Islet of Langerhans (tissue), 1 donor: Measurements from ENCODE around the gene LAMB4.

Experiments
- FAIRE-seq: peaks from one replicate; lab custom pipeline; 2011; peaks lifted over from hg19 to GRCh38; lab: Jason Lieb, UNC

Gene LAMB4

DNA sequence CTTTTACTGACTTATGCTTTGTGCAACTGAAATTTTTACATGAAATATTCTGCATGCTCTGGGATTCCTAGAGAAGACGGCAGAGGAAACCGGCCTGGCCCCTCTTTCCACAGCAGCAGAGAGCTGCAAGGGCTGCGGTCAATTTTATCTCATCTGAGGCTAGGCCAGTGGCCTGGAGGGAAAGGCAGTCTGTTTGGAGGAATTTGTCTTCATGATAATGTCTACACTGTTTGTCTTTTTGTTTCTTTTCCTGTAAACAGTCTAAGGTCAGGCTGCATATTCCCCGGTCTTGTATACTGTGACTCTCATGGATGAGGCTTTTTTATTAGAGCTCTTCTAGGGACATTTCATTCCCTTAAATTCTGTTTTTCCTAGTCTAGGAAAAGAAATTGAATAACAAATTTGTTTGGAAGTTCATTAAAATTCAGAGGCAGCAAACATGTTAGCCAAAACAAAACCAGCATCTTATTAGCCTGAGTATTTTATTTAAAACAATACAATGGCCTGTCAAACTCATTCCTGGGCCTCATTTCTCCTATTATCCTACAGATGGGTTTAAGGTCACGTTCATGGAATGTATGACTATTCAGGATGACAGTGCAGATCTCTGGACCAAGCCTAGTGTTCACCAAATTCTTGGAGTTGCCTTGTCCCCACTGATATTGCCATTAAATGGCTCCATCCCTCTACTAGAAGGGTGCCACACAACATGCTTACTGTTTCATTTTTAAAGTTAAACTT is 26.4 kb downstream of the LAMB4 start:
- FAIRE-seq: no peak

DNA sequence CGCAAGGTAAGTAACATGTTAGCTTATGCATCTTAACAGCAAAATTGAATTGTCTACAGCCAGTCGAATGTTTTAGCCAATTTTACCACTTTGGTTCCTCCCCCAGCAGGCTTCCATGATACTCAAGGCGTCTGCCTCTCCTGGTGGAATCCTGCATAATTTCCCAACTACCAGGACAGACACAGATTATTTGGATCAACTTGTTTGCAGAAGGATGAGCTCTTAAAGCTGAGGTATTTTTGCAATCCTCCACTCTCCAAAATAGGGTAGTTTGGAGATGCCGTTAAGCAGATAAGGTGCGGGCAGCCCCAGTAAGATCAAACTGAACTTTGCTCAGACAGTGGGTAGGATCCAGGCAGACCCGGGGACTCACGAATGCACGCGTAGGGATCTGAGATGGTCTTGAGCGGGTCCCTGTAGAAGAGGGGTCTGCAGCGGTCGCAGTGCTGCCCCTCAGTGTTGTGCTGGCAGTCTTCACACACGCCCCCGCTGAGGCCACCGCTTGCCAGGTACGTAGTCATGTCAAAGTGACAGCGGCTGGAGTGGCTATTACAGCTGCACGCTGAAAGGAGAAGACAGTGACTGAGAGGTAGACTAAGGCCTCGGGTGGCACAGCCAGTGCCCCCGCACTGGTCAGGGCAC is 27.4 kb downstream of the LAMB4 start:
- FAIRE-seq: no peak

DNA sequence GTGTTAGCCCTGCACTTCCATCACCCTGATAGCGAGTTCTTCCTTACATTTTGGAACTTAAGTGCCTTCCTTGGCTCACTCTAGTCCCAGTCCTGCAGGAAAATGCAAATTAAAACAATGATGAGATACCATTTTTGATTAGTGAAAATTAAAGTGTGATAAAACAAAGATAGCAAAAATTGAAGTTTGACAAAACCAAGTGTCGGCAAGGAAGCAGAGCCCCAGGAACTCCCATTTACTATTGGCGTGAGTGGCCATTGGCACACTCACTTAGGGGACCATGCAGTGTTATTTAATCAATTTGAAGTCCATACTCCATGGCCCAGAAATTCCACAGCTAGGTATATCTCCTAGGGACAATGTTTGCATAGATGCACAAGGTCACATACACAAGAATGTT is 28.4 kb downstream of the LAMB4 start:
- no peak for FAIRE-seq

- FAIRE-seq: no peak
Measured at GRCh38 chr7:108099713-108100112, 30.4 kb downstream of the LAMB4 start.

GRCh38 chr7:108097703-108098102 is 32.5 kb downstream of the LAMB4 start:
- no peak for FAIRE-seq

DNA sequence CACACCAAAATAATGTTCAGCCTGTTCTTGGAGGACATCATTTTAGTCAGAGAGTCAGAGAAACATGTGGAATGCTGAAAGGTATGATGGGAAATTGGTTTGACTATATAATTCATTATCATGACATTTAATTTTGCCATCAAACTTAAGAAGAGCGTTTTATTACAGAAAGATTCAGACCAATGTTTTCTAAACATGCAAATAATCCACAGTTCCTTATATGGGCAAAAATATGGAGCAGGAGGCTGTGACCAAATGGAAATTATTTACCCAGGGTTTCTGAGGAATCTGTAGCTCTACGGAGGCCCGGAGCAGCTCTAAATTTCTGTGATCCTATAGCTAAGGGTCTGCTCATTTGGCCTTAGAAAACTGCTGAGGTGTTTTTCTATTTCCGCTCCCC is 33.2 kb downstream of the LAMB4 start:
- no peak for FAIRE-seq

DNA sequence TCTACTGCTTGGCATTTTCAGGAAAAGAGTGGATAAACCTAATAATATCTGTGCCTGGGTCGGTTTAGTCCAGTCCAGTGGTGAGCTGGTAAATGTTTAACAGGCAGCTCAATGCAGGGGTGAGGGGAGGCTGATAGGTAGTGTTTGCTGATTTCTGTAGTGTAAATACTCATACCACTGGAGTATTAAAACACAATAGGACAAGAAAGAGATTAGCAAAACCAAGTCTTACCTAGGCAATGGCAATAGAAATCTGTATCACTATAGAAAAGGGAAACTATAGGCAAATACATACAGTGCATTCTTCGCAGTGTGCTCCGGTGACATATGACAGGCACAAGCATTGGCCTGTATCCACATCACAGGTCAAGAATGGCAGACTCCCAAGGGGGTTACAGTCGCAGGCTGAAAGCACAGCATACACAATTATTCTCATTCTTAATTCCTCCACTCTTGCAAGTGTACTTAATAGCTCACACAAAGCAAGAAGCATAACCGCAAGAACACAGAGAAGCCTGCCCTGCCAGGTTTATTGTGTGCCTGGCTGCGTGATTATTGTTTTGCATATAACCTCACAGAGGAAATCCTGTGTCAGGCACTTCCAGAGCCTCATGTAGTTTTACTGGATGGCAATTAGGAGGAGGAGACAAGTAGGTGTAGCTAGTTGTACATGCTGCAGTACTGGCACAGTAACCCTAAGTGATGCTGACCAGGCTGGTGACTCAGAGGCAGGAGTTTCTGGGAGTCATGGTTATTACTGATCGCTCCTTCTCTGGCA is 35.0 kb downstream of the LAMB4 start:
- FAIRE-seq: peak; percentile 33

GRCh38 chr7:108094346-108094745 is 35.8 kb downstream of the LAMB4 start:
- FAIRE-seq: no peak

DNA sequence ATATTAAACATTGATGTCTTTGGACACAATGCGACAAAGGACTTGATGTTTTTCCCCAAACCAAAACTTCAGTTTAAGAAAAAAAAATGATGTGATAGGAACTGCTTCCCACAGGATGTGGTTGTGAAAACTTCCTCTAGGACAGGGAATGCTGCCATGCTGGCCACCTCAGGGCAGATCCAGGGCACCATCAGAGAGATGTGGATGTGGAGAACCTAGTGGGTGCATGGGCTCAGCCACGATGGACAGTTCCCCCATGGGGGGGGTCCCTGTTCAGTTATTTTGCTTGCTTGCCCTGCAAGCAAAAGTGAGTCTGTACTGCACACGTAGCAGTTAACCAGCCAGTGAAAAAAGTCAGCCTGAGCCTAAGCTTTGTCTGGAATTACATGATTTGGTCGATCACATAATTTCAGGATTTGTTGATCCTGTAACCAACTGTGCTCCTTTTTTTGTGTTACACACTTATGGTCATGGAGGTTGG is 36.3 kb downstream of the LAMB4 start:
- no peak for FAIRE-seq

DNA sequence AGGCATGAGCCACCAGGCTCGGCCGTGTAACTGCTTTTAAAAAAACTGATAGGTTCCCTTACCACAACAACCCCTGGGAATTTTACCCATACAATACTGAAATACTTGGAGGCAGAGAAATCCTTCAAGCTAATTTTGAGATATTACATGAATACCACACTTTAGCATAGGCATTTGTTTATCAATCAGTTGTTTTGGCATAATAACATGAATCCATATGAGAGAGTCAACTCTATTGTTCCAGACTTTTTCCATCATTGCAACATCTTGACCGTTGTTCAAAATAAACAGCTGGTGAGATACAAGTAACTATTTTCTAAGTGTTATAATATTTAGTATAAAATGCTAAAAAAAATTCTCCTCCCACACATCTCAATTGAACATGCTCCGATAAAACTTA is 36.8 kb downstream of the LAMB4 start:
- FAIRE-seq: no peak

DNA sequence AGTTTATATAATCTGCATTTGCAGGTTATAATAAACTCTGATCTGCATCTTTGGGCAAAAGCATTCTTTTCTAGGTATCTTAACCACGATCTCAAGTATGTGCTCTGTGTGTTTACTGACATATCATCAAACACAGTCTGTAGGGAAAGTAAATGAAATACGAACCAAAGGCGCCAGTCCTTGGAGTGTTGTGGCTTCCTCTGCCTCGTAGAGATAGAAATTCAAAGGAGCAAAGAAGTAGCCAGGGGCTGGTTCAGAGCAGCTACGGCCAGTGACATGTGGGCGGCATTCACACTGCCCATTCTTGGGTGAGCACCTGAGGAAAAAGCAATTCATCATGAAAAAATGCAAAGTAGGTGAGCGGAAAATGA is 38.7 kb downstream of the LAMB4 start:
- no peak for FAIRE-seq

- no peak for FAIRE-seq
Measured at GRCh38 chr7:108090791-108091460, 39.2 kb downstream of the LAMB4 start.

- no peak for FAIRE-seq
Measured at GRCh38 chr7:108089381-108089780, 40.8 kb downstream of the LAMB4 start.

DNA sequence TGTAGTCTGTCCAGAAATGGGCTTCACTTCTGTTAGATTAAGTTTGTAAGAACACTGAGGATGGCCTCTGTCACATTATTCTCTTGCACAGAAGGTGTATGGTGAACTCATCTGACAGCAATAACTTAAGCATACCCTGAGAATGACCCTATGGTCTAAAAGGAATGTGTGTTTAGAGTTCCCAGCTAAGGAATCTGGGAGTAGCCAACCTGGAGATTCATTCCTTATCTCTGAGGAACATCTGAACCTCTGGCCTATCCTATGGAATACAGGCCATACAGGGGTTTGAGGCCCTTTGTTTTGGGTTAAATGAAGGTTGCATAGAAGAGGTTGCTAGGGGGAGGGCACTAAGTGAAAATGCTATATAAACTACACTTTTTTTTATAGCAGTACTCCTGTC is 41.4 kb downstream of the LAMB4 start:
- FAIRE-seq: no peak

- no peak for FAIRE-seq
Measured at GRCh38 chr7:108087778-108088177, 42.4 kb downstream of the LAMB4 start.

DNA sequence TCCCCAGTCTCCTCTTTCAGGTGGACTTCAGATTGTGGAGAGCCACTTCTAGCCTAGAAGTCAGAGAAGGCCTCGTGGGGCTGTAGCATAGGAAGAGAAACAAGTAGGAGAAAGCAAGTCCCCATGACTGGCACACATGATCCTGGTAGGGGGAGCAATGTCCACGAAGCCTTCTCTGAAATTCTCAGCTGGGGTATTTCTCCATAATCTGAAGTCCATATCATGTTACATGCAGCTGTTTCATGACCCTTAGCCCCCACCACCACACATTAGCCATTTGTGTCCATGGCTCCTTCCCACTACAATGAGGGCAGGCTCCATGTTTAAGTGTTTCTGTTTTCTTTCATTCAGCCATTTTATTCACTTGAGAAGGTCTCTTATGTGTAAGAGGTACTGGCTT is 43.2 kb downstream of the LAMB4 start:
- no peak for FAIRE-seq

- no peak for FAIRE-seq
Measured at GRCh38 chr7:108086546-108086945, 43.6 kb downstream of the LAMB4 start.

GRCh38 chr7:108083980-108084379 is 46.2 kb downstream of the LAMB4 start:
- FAIRE-seq: no peak

DNA sequence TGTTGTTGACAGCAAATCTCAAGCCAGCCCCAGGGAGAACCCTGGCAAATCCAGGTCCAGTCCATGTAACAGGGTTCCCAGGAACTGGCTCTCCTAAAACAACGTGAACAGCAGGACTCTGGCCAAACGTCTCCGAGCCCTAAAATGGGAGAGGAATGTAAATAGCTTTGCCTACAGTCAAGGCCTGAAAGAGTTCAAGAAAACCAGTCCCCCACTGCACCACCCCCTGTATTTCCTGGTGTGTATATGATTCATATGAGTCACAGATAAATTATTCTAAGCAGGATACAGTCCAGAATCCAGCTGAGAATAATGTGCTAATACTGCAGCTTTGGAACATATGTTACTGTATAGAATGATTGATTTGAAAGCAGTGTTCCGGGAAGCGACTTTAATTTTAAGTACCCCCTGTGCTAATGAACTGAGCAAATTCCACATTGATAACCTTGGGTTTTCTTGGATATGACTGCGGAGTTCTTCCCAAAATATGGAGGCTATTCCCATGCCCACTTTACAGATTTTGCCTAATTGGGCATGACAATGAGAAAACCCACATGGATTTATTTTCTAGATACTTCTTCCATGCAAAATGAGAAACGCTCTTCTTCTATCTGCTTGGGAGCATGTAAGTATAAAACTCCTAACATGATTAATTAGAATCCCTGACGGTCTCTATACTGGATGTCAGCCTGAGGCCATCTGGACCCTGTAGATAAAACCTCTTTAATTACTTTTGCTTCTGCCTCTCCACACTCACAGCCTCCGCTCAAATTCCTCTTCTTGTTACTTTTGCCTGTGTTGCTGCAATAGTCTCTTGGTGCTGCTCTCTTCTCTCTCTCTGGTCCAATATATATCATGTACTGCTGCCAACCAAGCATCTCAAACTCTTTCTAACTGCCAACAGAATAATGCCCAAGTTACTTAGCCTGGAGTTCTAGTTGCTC is 50.2 kb downstream of the LAMB4 start:
- no peak for FAIRE-seq

- no peak for FAIRE-seq
Measured at GRCh38 chr7:108079276-108079647, 50.9 kb downstream of the LAMB4 start.

- FAIRE-seq: no peak
Measured at GRCh38 chr7:108078691-108079090, 51.5 kb downstream of the LAMB4 start.

DNA sequence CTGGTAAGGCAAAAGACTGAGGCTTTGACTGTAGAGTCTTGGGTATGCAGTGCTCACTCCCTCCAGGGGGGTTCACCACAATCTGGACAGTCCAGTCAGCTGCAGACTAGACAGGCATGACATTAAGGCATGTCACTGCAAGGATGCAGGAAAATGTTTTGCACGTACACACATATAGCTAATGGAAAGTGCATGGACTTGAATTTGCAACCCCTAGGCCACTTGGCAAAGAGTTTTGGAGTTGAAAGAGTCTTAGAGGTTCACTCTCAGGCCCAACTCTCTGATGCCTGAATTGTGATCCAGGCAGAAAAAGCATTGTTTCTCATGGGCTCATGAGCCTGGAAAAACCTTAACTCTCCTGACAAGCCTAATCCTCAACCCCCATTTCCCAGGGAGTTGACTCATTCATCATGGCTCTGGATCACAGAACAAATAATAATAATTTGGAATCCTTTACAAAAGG is 51.9 kb downstream of the LAMB4 start:
- FAIRE-seq: no peak
